SK-N-SH treated with all-trans-retinoic acid at 6 μM for 48 hours (cell line): ENCODE results near the gene PDILT.

Experiments used
- ARNTL ChIP-seq: fragments of 450-650 bp; formaldehyde crosslinking; IDR thresholded peaks from 2 replicates; pipeline ENCODE4 v1.5.0; 2020; ENCODE audit warnings: low read depth, mild to moderate bottlenecking, moderate library complexity, borderline replicate concordance
- BACH2 ChIP-seq: fragments of 250-450 bp; sonication (Bioruptor Pico); IDR thresholded peaks from 2 replicates; pipeline ENCODE4 v1.9.0; 2021; ENCODE audit warnings: mild to moderate bottlenecking, borderline replicate concordance
- CSDC2 ChIP-seq: fragments of 250-450 bp; sonication (Bioruptor Pico); IDR thresholded peaks from 2 replicates; pipeline ENCODE4 v1.5.0; 2020; ENCODE audit warnings: mild to moderate bottlenecking, moderate library complexity
- PPARA ChIP-seq: fragments of 250-450 bp; sonication (Bioruptor Pico); IDR thresholded peaks from 2 replicates; pipeline ENCODE4 v1.5.0; 2020; ENCODE audit warnings: mild to moderate bottlenecking, borderline replicate concordance
- RARB ChIP-seq: fragments of 250-450 bp; sonication (Bioruptor Pico); IDR thresholded peaks from 2 replicates; pipeline ENCODE4 v1.8.0; 2021; ENCODE audit warnings: mild to moderate bottlenecking, moderate library complexity
- TCF4 ChIP-seq: fragments of 250-450 bp; sonication (Bioruptor Pico); IDR thresholded peaks from 2 replicates; pipeline ENCODE4 v1.8.0; 2021; ENCODE audit warnings: mild to moderate bottlenecking, moderate library complexity, borderline replicate concordance
- TOX ChIP-seq: fragments of 250-450 bp; sonication (Bioruptor Pico); IDR thresholded peaks from 2 replicates; pipeline ENCODE4 v1.8.0; 2021; ENCODE audit warnings: mild to moderate bottlenecking, moderate library complexity, borderline replicate concordance
- ZC3H10 ChIP-seq: fragments of 250-450 bp; sonication (Bioruptor Pico); IDR thresholded peaks from 2 replicates; pipeline ENCODE4 v1.5.1; 2021; ENCODE audit warnings: mild to moderate bottlenecking, moderate library complexity
- ZFP30 ChIP-seq: fragments of 450-650 bp; formaldehyde crosslinking; IDR thresholded peaks from 2 replicates; pipeline ENCODE4 v1.5.0; 2022; ENCODE audit warnings: mild to moderate bottlenecking, moderate library complexity
- TF ChIP-seq, protein P1 (sequence below): fragments of 250-450 bp; sonication (Bioruptor Pico); IDR thresholded peaks from 2 replicates; pipeline ENCODE4 v1.8.0; 2020; ENCODE audit warnings: mild to moderate bottlenecking, moderate library complexity, borderline replicate concordance
- TF ChIP-seq, protein P2 (sequence below): fragments of 250-450 bp; sonication (Bioruptor Pico); IDR thresholded peaks from 2 replicates; pipeline ENCODE4 v1.5.1; 2020; ENCODE audit warnings: low read depth, mild to moderate bottlenecking, moderate library complexity
- TF ChIP-seq, protein P3 (sequence below): fragments of 250-450 bp; sonication (Bioruptor Pico); IDR thresholded peaks from 2 replicates; pipeline ENCODE4 v1.5.0; 2020; ENCODE audit warnings: mild to moderate bottlenecking, moderate library complexity

DNA sequence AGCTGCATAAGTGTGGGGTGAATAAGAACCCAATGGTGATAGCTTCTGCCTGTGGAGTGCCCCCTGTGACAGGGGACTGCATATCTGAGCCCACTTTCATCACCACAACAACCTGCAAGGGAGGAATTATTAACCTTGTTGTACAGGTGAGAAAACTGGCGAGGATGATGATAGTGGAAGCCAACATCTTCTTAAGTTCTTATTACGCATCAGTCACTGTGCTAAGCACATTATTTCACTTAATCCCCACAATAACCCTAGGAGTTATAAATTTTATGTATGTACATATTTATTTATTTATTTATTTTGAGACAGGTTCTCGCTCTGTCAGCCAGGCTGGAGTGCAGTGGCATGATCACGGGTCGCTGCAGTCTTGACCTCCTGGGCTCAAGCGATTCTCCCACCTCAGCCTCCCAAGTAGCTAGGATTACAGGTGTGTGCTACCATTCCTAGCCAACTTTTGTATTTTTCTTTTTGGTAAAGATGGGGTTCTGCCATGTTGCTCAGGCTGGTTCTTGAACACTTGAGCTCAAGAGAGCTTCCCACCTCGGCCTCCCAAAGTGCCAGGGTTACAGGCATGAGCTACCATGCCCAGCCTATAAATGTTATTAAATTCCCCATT, 7.6 kb downstream of the PDILT start:
- no peak for TF ChIP-seq TCF4 (CRISPR knock-in tag)
- TF ChIP-seq, protein P1, sequence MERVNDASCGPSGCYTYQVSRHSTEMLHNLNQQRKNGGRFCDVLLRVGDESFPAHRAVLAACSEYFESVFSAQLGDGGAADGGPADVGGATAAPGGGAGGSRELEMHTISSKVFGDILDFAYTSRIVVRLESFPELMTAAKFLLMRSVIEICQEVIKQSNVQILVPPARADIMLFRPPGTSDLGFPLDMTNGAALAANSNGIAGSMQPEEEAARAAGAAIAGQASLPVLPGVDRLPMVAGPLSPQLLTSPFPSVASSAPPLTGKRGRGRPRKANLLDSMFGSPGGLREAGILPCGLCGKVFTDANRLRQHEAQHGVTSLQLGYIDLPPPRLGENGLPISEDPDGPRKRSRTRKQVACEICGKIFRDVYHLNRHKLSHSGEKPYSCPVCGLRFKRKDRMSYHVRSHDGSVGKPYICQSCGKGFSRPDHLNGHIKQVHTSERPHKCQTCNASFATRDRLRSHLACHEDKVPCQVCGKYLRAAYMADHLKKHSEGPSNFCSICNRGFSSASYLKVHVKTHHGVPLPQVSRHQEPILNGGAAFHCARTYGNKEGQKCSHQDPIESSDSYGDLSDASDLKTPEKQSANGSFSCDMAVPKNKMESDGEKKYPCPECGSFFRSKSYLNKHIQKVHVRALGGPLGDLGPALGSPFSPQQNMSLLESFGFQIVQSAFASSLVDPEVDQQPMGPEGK (CRISPR knock-in tag), result no peak
- no peak for TF ChIP-seq RARB (CRISPR knock-in tag)
- no peak for TF ChIP-seq BACH2 (CRISPR knock-in tag)
- TF ChIP-seq ZFP30, result no peak
- TF ChIP-seq ARNTL (CRISPR knock-in tag), result no peak
- TF ChIP-seq, protein P2, sequence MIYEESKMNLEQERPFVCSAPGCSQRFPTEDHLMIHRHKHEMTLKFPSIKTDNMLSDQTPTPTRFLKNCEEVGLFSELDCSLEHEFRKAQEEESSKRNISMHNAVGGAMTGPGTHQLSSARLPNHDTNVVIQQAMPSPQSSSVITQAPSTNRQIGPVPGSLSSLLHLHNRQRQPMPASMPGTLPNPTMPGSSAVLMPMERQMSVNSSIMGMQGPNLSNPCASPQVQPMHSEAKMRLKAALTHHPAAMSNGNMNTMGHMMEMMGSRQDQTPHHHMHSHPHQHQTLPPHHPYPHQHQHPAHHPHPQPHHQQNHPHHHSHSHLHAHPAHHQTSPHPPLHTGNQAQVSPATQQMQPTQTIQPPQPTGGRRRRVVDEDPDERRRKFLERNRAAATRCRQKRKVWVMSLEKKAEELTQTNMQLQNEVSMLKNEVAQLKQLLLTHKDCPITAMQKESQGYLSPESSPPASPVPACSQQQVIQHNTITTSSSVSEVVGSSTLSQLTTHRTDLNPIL (CRISPR knock-in tag), result no peak
- TF ChIP-seq CSDC2, result no peak
- TF ChIP-seq, protein P3, sequence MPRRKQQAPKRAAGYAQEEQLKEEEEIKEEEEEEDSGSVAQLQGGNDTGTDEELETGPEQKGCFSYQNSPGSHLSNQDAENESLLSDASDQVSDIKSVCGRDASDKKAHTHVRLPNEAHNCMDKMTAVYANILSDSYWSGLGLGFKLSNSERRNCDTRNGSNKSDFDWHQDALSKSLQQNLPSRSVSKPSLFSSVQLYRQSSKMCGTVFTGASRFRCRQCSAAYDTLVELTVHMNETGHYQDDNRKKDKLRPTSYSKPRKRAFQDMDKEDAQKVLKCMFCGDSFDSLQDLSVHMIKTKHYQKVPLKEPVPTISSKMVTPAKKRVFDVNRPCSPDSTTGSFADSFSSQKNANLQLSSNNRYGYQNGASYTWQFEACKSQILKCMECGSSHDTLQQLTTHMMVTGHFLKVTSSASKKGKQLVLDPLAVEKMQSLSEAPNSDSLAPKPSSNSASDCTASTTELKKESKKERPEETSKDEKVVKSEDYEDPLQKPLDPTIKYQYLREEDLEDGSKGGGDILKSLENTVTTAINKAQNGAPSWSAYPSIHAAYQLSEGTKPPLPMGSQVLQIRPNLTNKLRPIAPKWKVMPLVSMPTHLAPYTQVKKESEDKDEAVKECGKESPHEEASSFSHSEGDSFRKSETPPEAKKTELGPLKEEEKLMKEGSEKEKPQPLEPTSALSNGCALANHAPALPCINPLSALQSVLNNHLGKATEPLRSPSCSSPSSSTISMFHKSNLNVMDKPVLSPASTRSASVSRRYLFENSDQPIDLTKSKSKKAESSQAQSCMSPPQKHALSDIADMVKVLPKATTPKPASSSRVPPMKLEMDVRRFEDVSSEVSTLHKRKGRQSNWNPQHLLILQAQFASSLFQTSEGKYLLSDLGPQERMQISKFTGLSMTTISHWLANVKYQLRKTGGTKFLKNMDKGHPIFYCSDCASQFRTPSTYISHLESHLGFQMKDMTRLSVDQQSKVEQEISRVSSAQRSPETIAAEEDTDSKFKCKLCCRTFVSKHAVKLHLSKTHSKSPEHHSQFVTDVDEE (CRISPR knock-in tag), result no peak
- TF ChIP-seq ZC3H10 (CRISPR knock-in tag), result no peak
- TF ChIP-seq PPARA (CRISPR knock-in tag), result no peak
- no peak for TF ChIP-seq TOX
